Neural crest cell (in vitro differentiated cells): ENCODE measurements around the gene DAB2IP. TPM values are rescaled to one million over a fixed set of nuclear protein-coding genes. Genes with fewer than 3 reads are reported as not detected.
A peak's percentile ranks its signal among the peaks of the same experiment; 100 is the strongest.

Source experiments
- DNase-seq: peaks from one replicate; pipeline ENCODE4 v3.0.0; 2021; ENCODE audit warnings: low read depth, mixed read lengths, low spot score
- H3K27ac Mint-ChIP-seq: one replicate; pipeline ENCODE4 v1.8.0; 2021; ENCODE audit warnings: mild to moderate bottlenecking, mixed read lengths; ENCODE audit not compliant: unreplicated experiment
- H3K27me3 Mint-ChIP-seq: 2 replicates; pipeline ENCODE4 v1.8.0; 2021; ENCODE audit warnings: low read depth, mild to moderate bottlenecking, mixed read lengths
- H3K36me3 Mint-ChIP-seq: 2 replicates; pipeline ENCODE4 v1.8.0; 2021; ENCODE audit warnings: low read depth, mild to moderate bottlenecking, mixed read lengths
- H3K4me1 Mint-ChIP-seq: 2 replicates; pipeline ENCODE4 v1.8.0; 2021; ENCODE audit warnings: mixed read lengths
- H3K4me3 Mint-ChIP-seq: one replicate; pipeline ENCODE4 v1.8.0; 2021; ENCODE audit warnings: mild to moderate bottlenecking, mixed read lengths
- H3K9me3 Mint-ChIP-seq: 2 replicates; pipeline ENCODE4 v1.8.0; 2021; ENCODE audit warnings: mixed read lengths
- total RNA-seq: library from RNA; stranded (reverse); gene quantifications from 2 replicates; pipeline ENCODE4 v1.2.1, GENCODE V29; 2021
- TF ChIP-seq, protein P1 (sequence below): fragments of 200-600 bp; sonication (generic); conservative IDR thresholded peaks from 2 replicates; pipeline ENCODE4 v1.5.0; 2021; ENCODE audit warnings: antibody characterized with exemption, mild to moderate bottlenecking

Gene DAB2IP
- total RNA-seq, 1 donor from 2014 or later, result 48.3 TPM

DNA sequence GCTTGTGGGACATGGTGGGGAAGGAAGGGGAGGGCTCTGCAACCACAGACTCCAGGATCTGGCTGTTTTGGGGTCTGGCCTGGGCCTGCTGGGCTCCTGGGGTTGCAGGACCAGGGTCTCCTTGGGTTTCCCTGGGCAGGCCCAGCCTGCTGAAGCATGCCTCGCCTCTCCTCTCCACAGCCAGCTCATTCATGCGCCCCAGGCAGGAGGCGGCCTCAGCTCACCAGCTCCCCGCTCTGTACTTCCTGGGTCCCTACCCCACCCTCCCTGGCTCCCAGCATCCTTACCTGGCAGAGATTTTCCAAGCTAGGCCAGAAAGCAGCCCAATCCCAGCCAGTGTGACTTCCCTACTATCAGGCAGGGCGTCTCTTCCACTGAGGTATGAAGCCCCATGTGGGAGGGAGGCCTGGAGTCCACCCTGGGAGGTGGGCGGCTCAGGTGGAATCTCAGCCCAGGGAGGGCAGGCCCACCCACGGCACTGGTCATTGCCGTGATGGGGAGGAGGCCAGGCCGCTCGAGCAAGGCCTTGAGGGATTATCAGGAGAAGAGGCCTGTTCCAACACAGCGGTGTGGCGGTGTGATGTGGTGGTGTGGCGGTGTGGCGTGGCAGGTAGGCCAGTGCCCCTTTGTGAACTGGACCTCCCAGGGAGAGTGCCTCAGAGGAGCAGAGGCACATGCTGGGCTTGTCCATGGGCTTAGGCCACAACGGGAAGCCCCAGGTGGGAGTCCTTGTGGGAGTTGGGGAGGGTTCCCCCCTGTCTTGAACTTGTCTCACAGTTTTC is 103.4 kb downstream of the DAB2IP start:
- Mint-ChIP-seq H3K9me3 (no peaks in the 10 kb centered on the region), H3K27ac (no peak overlapping the region), H3K36me3 (peaks cover 2% of the 10 kb centered on the region), H3K27me3 (no peaks in the 10 kb centered on the region), H3K4me1 (peaks cover 30% of the 10 kb centered on the region), H3K4me3 (no peak overlapping the region)
- DNase-seq, result no peak
- TF ChIP-seq, protein P1, sequence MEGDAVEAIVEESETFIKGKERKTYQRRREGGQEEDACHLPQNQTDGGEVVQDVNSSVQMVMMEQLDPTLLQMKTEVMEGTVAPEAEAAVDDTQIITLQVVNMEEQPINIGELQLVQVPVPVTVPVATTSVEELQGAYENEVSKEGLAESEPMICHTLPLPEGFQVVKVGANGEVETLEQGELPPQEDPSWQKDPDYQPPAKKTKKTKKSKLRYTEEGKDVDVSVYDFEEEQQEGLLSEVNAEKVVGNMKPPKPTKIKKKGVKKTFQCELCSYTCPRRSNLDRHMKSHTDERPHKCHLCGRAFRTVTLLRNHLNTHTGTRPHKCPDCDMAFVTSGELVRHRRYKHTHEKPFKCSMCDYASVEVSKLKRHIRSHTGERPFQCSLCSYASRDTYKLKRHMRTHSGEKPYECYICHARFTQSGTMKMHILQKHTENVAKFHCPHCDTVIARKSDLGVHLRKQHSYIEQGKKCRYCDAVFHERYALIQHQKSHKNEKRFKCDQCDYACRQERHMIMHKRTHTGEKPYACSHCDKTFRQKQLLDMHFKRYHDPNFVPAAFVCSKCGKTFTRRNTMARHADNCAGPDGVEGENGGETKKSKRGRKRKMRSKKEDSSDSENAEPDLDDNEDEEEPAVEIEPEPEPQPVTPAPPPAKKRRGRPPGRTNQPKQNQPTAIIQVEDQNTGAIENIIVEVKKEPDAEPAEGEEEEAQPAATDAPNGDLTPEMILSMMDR, result no peak

- H3K36me3 Mint-ChIP-seq, result peaks cover 3% of the 10 kb centered on the region
- TF ChIP-seq, protein P1, result no peak
- H3K27ac Mint-ChIP-seq, result no peak overlapping the region
- H3K4me3 Mint-ChIP-seq, result no peak overlapping the region
- no peaks in the 10 kb centered on the region for H3K27me3 Mint-ChIP-seq
- peaks cover 22% of the 10 kb centered on the region for H3K4me1 Mint-ChIP-seq
- no peak for DNase-seq
- no peaks in the 10 kb centered on the region for H3K9me3 Mint-ChIP-seq
Measured at GRCh38 chr9:121755581-121755980, 104.1 kb downstream of the DAB2IP start.

- no peak overlapping the region for H3K27ac Mint-ChIP-seq
- H3K27me3 Mint-ChIP-seq, result no peaks in the 10 kb centered on the region
- H3K9me3 Mint-ChIP-seq, result no peaks in the 10 kb centered on the region
- peaks cover 6% of the 10 kb centered on the region for H3K36me3 Mint-ChIP-seq
- peak overlapping the region; percentile 10 for H3K4me3 Mint-ChIP-seq
- no peak for DNase-seq
- peaks cover 11% of the 10 kb centered on the region for H3K4me1 Mint-ChIP-seq
- TF ChIP-seq, protein P1, result no peak
Measured at GRCh38 chr9:121756474-121757280, 105.2 kb downstream of the DAB2IP start.

DNA sequence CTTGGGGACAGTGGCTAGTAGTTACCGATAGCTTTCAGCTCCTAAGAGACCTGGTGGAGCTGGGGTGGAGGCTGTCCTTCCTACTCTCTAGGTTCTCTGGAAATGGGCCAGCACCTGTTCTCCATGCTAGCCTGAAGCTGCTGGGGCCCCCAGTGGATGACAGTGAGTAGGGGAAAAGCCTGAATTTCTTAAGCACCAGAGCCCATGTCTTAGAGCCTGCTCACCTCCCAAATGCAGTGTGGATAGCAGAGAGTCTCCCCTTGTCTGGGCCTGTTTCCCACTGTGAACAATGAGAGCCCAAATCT is 105.8 kb downstream of the DAB2IP start:
- Mint-ChIP-seq H3K4me1 (peaks cover 6% of the 10 kb centered on the region), H3K9me3 (no peaks in the 10 kb centered on the region), H3K4me3 (no peak overlapping the region), H3K36me3 (peaks cover 6% of the 10 kb centered on the region), H3K27me3 (no peaks in the 10 kb centered on the region), H3K27ac (no peak overlapping the region)
- TF ChIP-seq, protein P1, result no peak
- no peak for DNase-seq

GRCh38 chr9:121758693-121759092 is 107.3 kb downstream of the DAB2IP start:
- H3K4me3 Mint-ChIP-seq, result no peak overlapping the region
- H3K27ac Mint-ChIP-seq, result no peak overlapping the region
- H3K9me3 Mint-ChIP-seq, result no peaks in the 10 kb centered on the region

More at GRCh38 chr9:121758693-121759092, 107.3 kb downstream of the DAB2IP start:
- no peaks in the 10 kb centered on the region for H3K27me3 Mint-ChIP-seq
- peaks cover 6% of the 10 kb centered on the region for H3K36me3 Mint-ChIP-seq
- TF ChIP-seq, protein P1, result no peak
- DNase-seq, result no peak
- H3K4me1 Mint-ChIP-seq, result peaks cover 5% of the 10 kb centered on the region
